Forelimb muscle (tissue), 1 donor: Measurements from ENCODE around the gene SKOR2. TPM values are rescaled to one million over a fixed set of nuclear protein-coding genes. Genes with fewer than 3 reads are reported as not detected.
"Not testable (repeated sequence)": the region's sequence is repeated elsewhere in the genome, so short reads cannot be mapped to it uniquely, and the experiment has no call there.

Experiments used
- DNase-seq: peaks from one replicate; pipeline ENCODE4 v3.0.0-alpha.2; 2013; ENCODE audit warnings: low read depth
- polyA plus RNA-seq: library from polyadenylated mRNA; unstranded; fragments of 120-200 nt; gene quantifications from one replicate; pipeline ENCODE4 v1.2.1, GENCODE V29; 2013; ENCODE audit not compliant: insufficient read length

The SKOR2 gene
- polyA plus RNA-seq, 1 donor: not detected

GRCh38 chr18:47203626-47204464 is 47.6 kb downstream of the SKOR2 start:
- no peak for DNase-seq

GRCh38 chr18:47195961-47196360 is 55.5 kb downstream of the SKOR2 start:
- DNase-seq: not testable (repeated sequence)

GRCh38 chr18:47191961-47192360 is 59.5 kb downstream of the SKOR2 start:
- no peak for DNase-seq

GRCh38 chr18:47187721-47188120 is 63.7 kb downstream of the SKOR2 start:
- DNase-seq: no peak

GRCh38 chr18:47184419-47185050 is 66.9 kb downstream of the SKOR2 start:
- no peak for DNase-seq

GRCh38 chr18:47182156-47182555 is 69.3 kb downstream of the SKOR2 start:
- not testable (repeated sequence) for DNase-seq

GRCh38 chr18:47180765-47181164 is 70.7 kb downstream of the SKOR2 start:
- DNase-seq: no peak

GRCh38 chr18:47179520-47179919 is 71.9 kb downstream of the SKOR2 start:
- DNase-seq: peak; percentile 45

GRCh38 chr18:47175898-47176575 is 75.4 kb downstream of the SKOR2 start, which contains the start of gene IER3IP1:
IER3IP1 (minus strand) TSS chr18:47176364; CDS start chr18:47176277, 87 bp downstream.
- peak; percentile 60 for DNase-seq

- DNase-seq: no peak
These were observed 76.1 kb downstream of the SKOR2 start for GRCh38 chr18:47175283-47175897.

- DNase-seq: no peak
These were observed 76.8 kb downstream of the SKOR2 start for GRCh38 chr18:47174545-47175116.

GRCh38 chr18:47172476-47172875 is 79.0 kb downstream of the SKOR2 start:
- DNase-seq: no peak

- DNase-seq: no peak
These were observed 82.5 kb downstream of the SKOR2 start for GRCh38 chr18:47168913-47169312.

- no peak for DNase-seq
These were observed 83.0 kb downstream of the SKOR2 start for GRCh38 chr18:47168509-47168908.

- DNase-seq: no peak
These were observed 85.2 kb downstream of the SKOR2 start for GRCh38 chr18:47166294-47166693.

- no peak for DNase-seq
These were observed 88.2 kb downstream of the SKOR2 start for GRCh38 chr18:47163241-47163640.

GRCh38 chr18:47160256-47160655 is 91.2 kb downstream of the SKOR2 start:
- DNase-seq: no peak

GRCh38 chr18:47158404-47158803 is 93.1 kb downstream of the SKOR2 start:
- not testable (repeated sequence) for DNase-seq
